Measurements from ENCODE around the gene KAT6B. TPM values are rescaled to one million over a fixed set of nuclear protein-coding genes. Genes with fewer than 3 reads are reported as not detected.

Gene KAT6B
- total and polyA plus RNA-seq, 10 of the 15 experiments (the other 5 are each of a cell fraction or from before 2014, with no cell fraction given): 2.7 to 22.6 (median 15.7) TPM

- in situ Hi-C loops (cut with MboI): no loop called here
- POLR2A ChIA-PET: interaction anchor here (0.6 to 0.8 kb wide), 4 partner anchors 54 to 318 kb away, joined by 3 to 4 read pairs (median 4); no protein-coding TSS in a partner anchor
- Histone ChIP-seq H3K79me2 (ENCODE audit: control insufficient read depth, insufficient read depth, low read length) (peaks cover 30% of the 10 kb centered on the region), H2AFZ (ENCODE audit: control insufficient read depth, low read depth, low read length) (peak overlapping the region; percentile 83), H3K27ac (ENCODE audit: control insufficient read depth, insufficient read depth) (peak overlapping the region; percentile 91), H3K36me3 (ENCODE audit: control insufficient read depth in 2 of 2, insufficient read depth in 2 of 2, low read length in 1 of 2) (no peaks in the 10 kb centered on the region), H3K9ac (ENCODE audit: control insufficient read depth, insufficient read depth, low read length) (peak overlapping the region; percentile 92), H3K9me3 (replicated peaks; ENCODE audit: control insufficient read depth, insufficient read depth, low read length) (no peaks in the 10 kb centered on the region), H4K20me1 (ENCODE audit: control insufficient read depth, insufficient read depth) (no peaks in the 10 kb centered on the region), H3K4me3 (peak overlapping the region; percentile 88), H3K4me1 (ENCODE audit: control insufficient read depth, insufficient read depth, low read length) (peaks cover 9% of the 10 kb centered on the region; the same call in 1 of the 2 replicates), H3K27me3 (replicated peaks in 1 of 2; ENCODE audit: control insufficient read depth in 2 of 2, insufficient read depth in 2 of 2, low read length in 1 of 2) (no peaks in the 10 kb centered on the region), H3K4me2 (ENCODE audit: control insufficient read depth, insufficient read depth) (peak overlapping the region; percentile 94)
- no TSS peak for BruUV-seq (replicated peaks)
- peak; percentile 0 for ATAC-seq
- SMC1A ChIA-PET (ENCODE audit: uncharacterized antibody, unreplicated experiment): interaction anchor here (0.7 to 4.6 kb wide), 12 partner anchors 30 to 581 kb away, joined by 3 to 22 read pairs (median 4); no protein-coding TSS in a partner anchor
- intact Hi-C loops (cut with micrococcal nuclease; ENCODE audit: unreplicated experiment): loop anchor here (1.0 to 10.0 kb wide), 4 partner anchors 86 to 670 kb away; partner anchors contain the start of genes ADK and AP3M1
- no peak for DNase-seq (ENCODE audit: low read depth, low spot score)
- RAD21 ChIA-PET (ENCODE audit: unreplicated experiment): interaction anchor here (0.9 to 3.0 kb wide), 10 partner anchors 29 to 549 kb away, joined by 3 to 18 read pairs (median 4); no protein-coding TSS in a partner anchor
- WGBS (ENCODE audit: insufficient coverage, insufficient replicate concordance, low lambda C conversion rate, missing lambda C conversion rate): 1% methylated on average over 31 of the region's 43 CpGs
- CTCF ChIA-PET: interaction anchor here (1.0 to 2.8 kb wide), 4 partner anchors 47 to 195 kb away, joined by 3 to 17 read pairs (median 4); no protein-coding TSS in a partner anchor
- no peak for FAIRE-seq
- TF ChIP-seq IRF4 (IDR thresholded peaks at IDR 0.05; ENCODE audit: low read depth, low read length): no peak
- peak; percentile 51 for TF ChIP-seq MLLT1 (IDR thresholded peaks at IDR 0.05)
- TF ChIP-seq ZBTB40 (IDR thresholded peaks at IDR 0.05; ENCODE audit: borderline replicate concordance): no peak
- no peak for TF ChIP-seq BCL3 (IDR thresholded peaks at IDR 0.05; ENCODE audit: borderline replicate concordance, insufficient read depth, low read depth, low read length, poor library complexity, severe bottlenecking)
- no peak for TF ChIP-seq ASH2L (IDR thresholded peaks at IDR 0.05; ENCODE audit: borderline replicate concordance, low read depth)
- no peak for TF ChIP-seq ETV6 (conservative IDR thresholded peaks at IDR 0.05 in 1 of 2, IDR thresholded peaks at IDR 0.05 in 1 of 2; ENCODE audit: borderline replicate concordance in 1 of 2, low read depth in 1 of 2)
- no peak for TF ChIP-seq SREBF1 (IDR thresholded peaks at IDR 0.05; ENCODE audit: low read length)
- no peak for TF ChIP-seq STAT1 (conservative IDR thresholded peaks at IDR 0.05)
- 0 out of 2 replicates have a peak, but pooled peaks have one; percentile 5 for TF ChIP-seq BACH1 (IDR thresholded peaks at IDR 0.05; ENCODE audit: borderline replicate concordance)
- no peak for TF ChIP-seq BCLAF1 (IDR thresholded peaks at IDR 0.05)
Measured at GRCh38 chr10:74824900-74825370, 1.5 kb upstream of the KAT6B start.
